Hippocampal formation (tissue), 2 donors: ENCODE results near the gene TERC.

Source experiments
- DNase-seq, 2 donors: peaks; one replicate each; lab custom pipeline; 2025; lab: John Stamatoyannopoulos, UW

The TERC gene

GRCh38 chr3:169764882-169765612, at the start of gene TERC:
Gene TERC (minus strand): TSS chr3:169765060.
- peak; percentile 84 to 86 for DNase-seq

- no peak for DNase-seq
Measured at GRCh38 chr3:169813757-169814517, 49.1 kb upstream of the TERC start.

- no peak for DNase-seq
Measured at GRCh38 chr3:169813278-169813677, 48.4 kb upstream of the TERC start.

- DNase-seq = peak; percentile 31 to 57
Measured at GRCh38 chr3:169812332-169813235, 47.7 kb upstream of the TERC start, which contains the start of the genes LRRC34 and LRRIQ4. Gene LRRC34 (minus strand): TSS chr3:169812904. CDS start chr3:169812548, 356 bp downstream. Gene LRRIQ4 (plus strand): TSS chr3:169812870. CDS start chr3:169821922, 9,052 bp downstream.

GRCh38 chr3:169811631-169812331, 46.9 kb upstream of the TERC start:
- peak; percentile 27 to 42 for DNase-seq

GRCh38 chr3:169809230-169809795, 44.5 kb upstream of the TERC start:
- no peak for DNase-seq

GRCh38 chr3:169804681-169805080, 39.8 kb upstream of the TERC start:
- DNase-seq = no peak

- no peak for DNase-seq
Measured at GRCh38 chr3:169792359-169792758, 27.5 kb upstream of the TERC start.

GRCh38 chr3:169790687-169791429, 26.0 kb upstream of the TERC start:
- no peak for DNase-seq

- DNase-seq = no peak
Measured at GRCh38 chr3:169790219-169790618, 25.4 kb upstream of the TERC start.

GRCh38 chr3:169787791-169788190, 22.9 kb upstream of the TERC start:
- DNase-seq = no peak

- no peak for DNase-seq
Measured at GRCh38 chr3:169787120-169787519, 22.3 kb upstream of the TERC start.

- DNase-seq = no peak
Measured at GRCh38 chr3:169781209-169781855, 16.5 kb upstream of the TERC start.

GRCh38 chr3:169780742-169781141, 15.9 kb upstream of the TERC start:
- no peak for DNase-seq

- DNase-seq = no peak
Measured at GRCh38 chr3:169777822-169778221, 13.0 kb upstream of the TERC start.

- no peak for DNase-seq
Measured at GRCh38 chr3:169774186-169774585, 9.3 kb upstream of the TERC start.

- DNase-seq = peak; percentile 88 to 89
Measured at GRCh38 chr3:169772897-169773816, 8.3 kb upstream of the TERC start, which contains the start of gene MYNN. Gene MYNN (plus strand): TSS chr3:169773396. CDS start chr3:169774296, 900 bp downstream.

GRCh38 chr3:169772305-169772896, 7.5 kb upstream of the TERC start:
- DNase-seq = peak; percentile 66 to 77
